ENCODE results near the gene RFX5. TPM values are rescaled to one million over a fixed set of nuclear protein-coding genes. Genes with fewer than 3 reads are reported as not detected.

Gene RFX5
- total and polyA plus RNA-seq, 2 donors (not counting 1 experiment from before 2014, with no cell fraction given), result 181 to 207 TPM

GRCh38 chr1:151312411-151312810 is 34.6 kb downstream of the RFX5 start:
- Mint-ChIP-seq H3K27ac (no peak overlapping the region), H3K4me3 (no peak overlapping the region), H3K9me3 (ENCODE audit: insufficient read depth) (no peaks in the 10 kb centered on the region), H3K27me3 (no peaks in the 10 kb centered on the region), H3K4me1 (peaks cover 18% of the 10 kb centered on the region)
- ATAC-seq (ENCODE audit: low read depth) (no peak), DNase-seq (no peak)
- Histone ChIP-seq H3K4me2 (replicated peaks; ENCODE audit: low read depth, low read length, poor library complexity, severe bottlenecking) (no peak overlapping the region), H3K4me3 (ENCODE audit: control extremely low read depth in 1 of 5, extremely low read depth in 1 of 5, insufficient read depth in 1 of 5, low read depth in 2 of 5, low read length in 4 of 5) (no peak overlapping the region), H3K4me1 (ENCODE audit: control insufficient read depth in 2 of 2, insufficient read depth in 2 of 2, low read length in 2 of 2) (no peaks in the 10 kb centered on the region), H3K79me2 (ENCODE audit: control insufficient read depth, insufficient read depth, low read length) (peaks cover 72% of the 10 kb centered on the region), H2AFZ (ENCODE audit: insufficient read depth, low read depth, low read length, poor library complexity, severe bottlenecking) (no peak overlapping the region), H4K20me1 (ENCODE audit: control insufficient read depth, insufficient read depth, low read length, poor library complexity, severe bottlenecking) (peaks cover 59% of the 10 kb centered on the region), H3K9me3 (ENCODE audit: control extremely low read depth in 1 of 3, control insufficient read depth in 2 of 3, insufficient read depth in 1 of 3, low read length in 2 of 3) (no peaks in the 10 kb centered on the region), H3K36me3 (replicated peaks in 1 of 2; ENCODE audit: control extremely low read depth in 1 of 2, control insufficient read depth in 1 of 2, extremely low read depth in 1 of 2, insufficient read depth in 2 of 2, low read length in 1 of 2) (peaks cover under 1 to 91% of the 10 kb centered on the region in 2 experiments), H3K27me3 (replicated peaks in 1 of 4; ENCODE audit: control extremely low read depth in 1 of 4, control insufficient read depth in 3 of 4, insufficient read depth in 4 of 4, low read length in 3 of 4) (no peaks in the 10 kb centered on the region), H3K9ac (ENCODE audit: low read length) (no peak overlapping the region), H3K27ac (ENCODE audit: low read length in 2 of 2) (no peak overlapping the region)
- TF ChIP-seq EZH2 (IDR thresholded peaks at IDR 0.05; ENCODE audit: borderline replicate concordance, insufficient read depth, low read depth, low read length, poor library complexity, severe bottlenecking) (no peak), CTCF (IDR thresholded peaks at IDR 0.05) (no peak)
- ChIA-PET POLR2A (no interaction called here), CTCF (interaction anchor here (0.9 to 7.8 kb wide), 4 partner anchors 11 to 28 kb away, joined by 3 to 45 read pairs (median 10); no protein-coding TSS in a partner anchor)
- intact Hi-C loops (cut with micrococcal nuclease), result no loop called here
- no CpG with 5 or more reads among the region's 4 CpGs for WGBS (ENCODE audit: insufficient coverage)

- Histone ChIP-seq H3K27ac (ENCODE audit: low read length in 2 of 2) (no peak overlapping the region), H3K27me3 (replicated peaks in 1 of 4; ENCODE audit: control extremely low read depth in 1 of 4, control insufficient read depth in 3 of 4, insufficient read depth in 4 of 4, low read length in 3 of 4) (no peaks in the 10 kb centered on the region), H3K4me2 (replicated peaks; ENCODE audit: low read depth, low read length, poor library complexity, severe bottlenecking) (no peak overlapping the region), H3K4me3 (ENCODE audit: control extremely low read depth in 1 of 5, extremely low read depth in 1 of 5, insufficient read depth in 1 of 5, low read depth in 2 of 5, low read length in 4 of 5) (no peak overlapping the region), H2AFZ (ENCODE audit: insufficient read depth, low read depth, low read length, poor library complexity, severe bottlenecking) (no peak overlapping the region), H4K20me1 (ENCODE audit: control insufficient read depth, insufficient read depth, low read length, poor library complexity, severe bottlenecking) (peaks cover 52% of the 10 kb centered on the region), H3K36me3 (replicated peaks in 1 of 2; ENCODE audit: control extremely low read depth in 1 of 2, control insufficient read depth in 1 of 2, extremely low read depth in 1 of 2, insufficient read depth in 2 of 2, low read length in 1 of 2) (peaks cover 0 to 92% of the 10 kb centered on the region in 2 experiments), H3K9ac (ENCODE audit: low read length) (no peak overlapping the region), H3K9me3 (ENCODE audit: control extremely low read depth in 1 of 3, control insufficient read depth in 2 of 3, insufficient read depth in 1 of 3, low read length in 2 of 3) (no peaks in the 10 kb centered on the region), H3K79me2 (ENCODE audit: control insufficient read depth, insufficient read depth, low read length) (peaks cover 67% of the 10 kb centered on the region), H3K4me1 (ENCODE audit: control insufficient read depth in 2 of 2, insufficient read depth in 2 of 2, low read length in 2 of 2) (no peaks in the 10 kb centered on the region)
- TF ChIP-seq CTCF (IDR thresholded peaks at IDR 0.05) (no peak), EZH2 (IDR thresholded peaks at IDR 0.05; ENCODE audit: borderline replicate concordance, insufficient read depth, low read depth, low read length, poor library complexity, severe bottlenecking) (no peak)
- DNase-seq, result no peak
- intact Hi-C loops (cut with micrococcal nuclease), result no loop called here
- H3K27me3 Mint-ChIP-seq, result no peaks in the 10 kb centered on the region
- no peak overlapping the region for H3K4me3 Mint-ChIP-seq
- peaks cover 18% of the 10 kb centered on the region for H3K4me1 Mint-ChIP-seq
- peak; percentile 56 for ATAC-seq (ENCODE audit: low read depth)
- POLR2A ChIA-PET, result no interaction called here
- CTCF ChIA-PET, result interaction anchor here (1.0 to 7.8 kb wide), 6 partner anchors 10 to 31 kb away, joined by 3 to 45 read pairs (median 4); no protein-coding TSS in a partner anchor
- 100% methylated on average over 2 of the region's 7 CpGs for WGBS (ENCODE audit: insufficient coverage)
- H3K9me3 Mint-ChIP-seq (ENCODE audit: insufficient read depth), result no peaks in the 10 kb centered on the region
- peak overlapping the region; percentile 75 for H3K27ac Mint-ChIP-seq
Measured at GRCh38 chr1:151311589-151312331, 35.3 kb downstream of the RFX5 start.

All from B cell (primary cell).